PC-3 (cell line): ENCODE data around the gene CEP89.

Experiments
- CTCF ChIP-seq: fragments of 300-600 bp; sonication (generic); conservative IDR thresholded peaks from 2 replicates; pipeline ENCODE4 v1.5.1; 2017; ENCODE audit warnings: antibody characterized with exemption, low read depth, mild to moderate bottlenecking, low read length
- EZH2 ChIP-seq: fragments of 300-600 bp; sonication (generic); IDR thresholded peaks from one replicate; pipeline ENCODE4 v1.6.1; 2017; ENCODE audit warnings: antibody characterized with exemption, mild to moderate bottlenecking, low read length; ENCODE audit not compliant: unreplicated experiment
- EZH2phosphoT487 ChIP-seq: fragments of 300-600 bp; sonication (generic); IDR thresholded peaks from 2 replicates; pipeline ENCODE4 v1.6.1; 2018; ENCODE audit warnings: mild to moderate bottlenecking, antibody characterized with exemption, low read length, borderline replicate concordance

GRCh38 chr19:32880622-32881021, 91.1 kb downstream of the CEP89 start:
- TF ChIP-seq CTCF, result no peak
- no peak for TF ChIP-seq EZH2phosphoT487
- TF ChIP-seq EZH2, result no peak
